ENCODE data around the gene ZDHHC3.

DNA sequence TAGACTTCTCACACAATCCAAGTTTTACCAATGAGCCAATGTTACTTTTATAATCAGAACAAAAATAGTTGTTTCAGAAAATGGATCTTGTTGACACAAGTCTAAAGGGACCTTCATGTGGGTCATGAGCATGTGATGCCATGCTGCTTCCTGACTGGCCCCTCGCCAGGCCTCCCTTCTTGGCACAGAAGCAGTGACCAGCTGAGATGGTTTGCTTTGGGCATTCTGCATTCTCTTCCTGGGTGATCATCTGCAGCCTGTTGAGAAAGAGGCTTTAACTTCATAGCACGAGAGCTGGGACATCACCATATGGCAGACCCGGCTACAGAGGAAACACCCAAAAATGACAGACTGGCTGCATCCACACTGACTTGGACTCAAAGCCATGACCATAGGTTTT is 55.9 kb downstream of the ZDHHC3 start:
- TF ChIP-seq, protein P1, sequence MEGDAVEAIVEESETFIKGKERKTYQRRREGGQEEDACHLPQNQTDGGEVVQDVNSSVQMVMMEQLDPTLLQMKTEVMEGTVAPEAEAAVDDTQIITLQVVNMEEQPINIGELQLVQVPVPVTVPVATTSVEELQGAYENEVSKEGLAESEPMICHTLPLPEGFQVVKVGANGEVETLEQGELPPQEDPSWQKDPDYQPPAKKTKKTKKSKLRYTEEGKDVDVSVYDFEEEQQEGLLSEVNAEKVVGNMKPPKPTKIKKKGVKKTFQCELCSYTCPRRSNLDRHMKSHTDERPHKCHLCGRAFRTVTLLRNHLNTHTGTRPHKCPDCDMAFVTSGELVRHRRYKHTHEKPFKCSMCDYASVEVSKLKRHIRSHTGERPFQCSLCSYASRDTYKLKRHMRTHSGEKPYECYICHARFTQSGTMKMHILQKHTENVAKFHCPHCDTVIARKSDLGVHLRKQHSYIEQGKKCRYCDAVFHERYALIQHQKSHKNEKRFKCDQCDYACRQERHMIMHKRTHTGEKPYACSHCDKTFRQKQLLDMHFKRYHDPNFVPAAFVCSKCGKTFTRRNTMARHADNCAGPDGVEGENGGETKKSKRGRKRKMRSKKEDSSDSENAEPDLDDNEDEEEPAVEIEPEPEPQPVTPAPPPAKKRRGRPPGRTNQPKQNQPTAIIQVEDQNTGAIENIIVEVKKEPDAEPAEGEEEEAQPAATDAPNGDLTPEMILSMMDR (IDR thresholded peaks at IDR 0.05): no peak
- TF ChIP-seq EZH2 (IDR thresholded peaks at IDR 0.05) (no peak), EZH2phosphoT487 (IDR thresholded peaks at IDR 0.05) (no peak)

Data from neural progenitor cell (in vitro differentiated cells).